DMS79 (cell line): ENCODE data around the gene LRRTM1.

Source experiments
- DNase-seq: peaks from one replicate; lab custom pipeline; 2025; lab: John Stamatoyannopoulos, UW

The LRRTM1 gene

DNA sequence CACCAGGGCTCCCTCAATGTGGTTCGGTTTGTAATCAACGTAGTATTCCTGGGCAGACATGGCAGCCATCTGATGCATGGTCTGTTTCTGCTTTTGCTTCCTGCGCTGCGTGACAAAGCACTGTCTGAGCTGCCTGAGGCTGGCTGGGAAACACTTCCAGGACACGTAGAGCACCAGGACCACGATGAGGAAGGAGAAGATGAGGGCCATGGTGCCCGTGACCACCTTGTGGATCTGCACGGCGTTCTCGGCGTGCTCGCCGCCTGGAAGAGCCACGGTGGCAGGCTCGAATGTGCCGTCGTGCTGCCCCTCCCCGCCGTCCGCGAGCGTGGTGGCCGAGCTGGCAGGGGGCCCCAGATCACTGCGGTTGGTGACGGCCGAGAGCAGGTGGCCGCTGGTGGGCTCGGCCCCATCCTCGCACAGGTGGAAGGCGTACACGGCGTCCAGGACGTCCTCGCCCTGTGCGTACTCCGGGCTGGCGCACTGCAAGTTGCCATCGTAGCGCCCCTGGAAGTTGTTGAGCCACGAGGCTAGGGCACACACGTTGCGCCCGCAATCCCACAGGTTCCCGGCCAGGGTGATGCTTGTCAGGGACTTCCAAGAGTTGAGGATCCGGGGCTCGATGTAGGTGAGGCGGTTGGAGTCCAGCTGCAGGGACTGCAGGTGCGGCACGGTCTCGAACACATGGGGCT is 2.1 kb downstream of the LRRTM1 start:
- no peak for DNase-seq

DNA sequence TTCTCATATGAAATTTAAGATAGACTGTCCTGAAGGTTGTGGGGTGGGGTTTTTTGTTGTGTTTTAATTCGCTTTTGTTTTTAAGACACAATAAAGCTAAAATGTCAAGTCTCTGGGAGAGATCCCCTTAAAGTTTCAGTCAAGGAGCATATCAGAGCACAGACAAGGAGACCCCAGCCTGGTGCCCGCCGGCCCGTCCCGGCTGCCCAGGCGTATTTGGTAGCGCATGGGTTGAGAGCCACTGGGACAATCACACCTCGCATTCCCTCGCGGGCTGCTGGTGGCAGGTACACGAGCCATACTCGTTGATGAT is 2.6 kb downstream of the LRRTM1 start:
- no peak for DNase-seq

GRCh38 chr2:80300954-80301353 is 3.6 kb downstream of the LRRTM1 start:
- no peak for DNase-seq

- no peak for DNase-seq
These were observed 4.2 kb downstream of the LRRTM1 start for GRCh38 chr2:80300346-80300745.

GRCh38 chr2:80299661-80300060 is 4.9 kb downstream of the LRRTM1 start:
- DNase-seq = no peak

DNA sequence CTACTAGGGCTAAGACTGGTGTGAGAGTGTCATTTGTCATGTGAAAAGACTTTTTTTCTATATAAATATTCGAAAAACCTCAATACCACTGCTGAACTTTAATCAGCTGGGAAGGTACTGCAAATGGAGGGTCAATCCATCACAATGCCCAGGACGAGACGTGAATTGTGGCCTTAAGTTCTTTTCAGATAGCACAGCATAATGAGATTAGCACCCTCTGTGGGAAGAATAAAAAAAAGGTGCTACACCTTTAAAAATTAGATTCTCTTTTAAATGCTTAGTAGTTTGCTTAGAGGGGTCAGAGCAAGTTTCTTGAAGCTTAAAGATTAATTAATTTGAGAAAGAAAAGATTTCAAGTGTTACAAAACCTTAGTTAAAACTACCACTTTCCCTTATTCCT is 5.6 kb downstream of the LRRTM1 start:
- no peak for DNase-seq

GRCh38 chr2:80293039-80293438 is 11.5 kb downstream of the LRRTM1 start:
- no peak for DNase-seq

DNA sequence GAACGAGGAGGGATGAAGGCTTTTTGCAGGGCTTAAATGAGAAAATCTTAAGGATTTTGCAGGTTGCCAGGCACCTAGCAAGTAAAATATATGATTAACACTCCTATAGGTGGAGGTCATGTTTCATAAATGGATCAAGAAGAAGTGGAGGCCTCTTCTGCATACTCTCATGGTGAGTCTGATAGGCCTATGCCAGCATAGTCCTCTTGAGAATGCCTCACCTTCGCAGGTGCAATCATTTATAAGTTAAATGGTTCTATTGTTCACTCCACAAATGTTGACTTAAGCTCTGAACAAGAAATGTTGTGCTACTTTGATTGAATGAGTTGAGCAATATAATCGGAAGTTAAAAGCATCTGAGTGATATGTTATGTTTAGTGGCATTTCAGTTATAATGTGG is 12.1 kb downstream of the LRRTM1 start:
- DNase-seq = peak; percentile 25

DNA sequence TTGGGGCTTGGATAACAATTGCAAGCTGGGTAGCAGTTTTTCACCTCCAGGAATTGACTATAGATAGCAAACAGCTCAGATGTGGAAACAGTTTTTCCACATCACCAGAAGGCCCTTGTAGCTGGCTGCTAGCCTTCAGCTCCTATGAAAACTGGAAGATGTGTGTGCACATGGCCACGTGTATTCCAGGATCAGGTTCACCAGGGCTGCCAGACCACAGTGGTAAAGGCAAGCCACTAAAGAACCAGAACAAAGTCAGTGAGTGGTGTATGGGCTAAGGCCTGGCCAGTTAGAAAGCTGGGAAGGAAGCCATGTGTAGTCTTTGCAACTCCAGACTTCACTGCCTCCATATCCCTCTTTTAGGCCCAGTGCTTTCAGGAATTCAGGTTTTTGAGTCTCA is 12.9 kb downstream of the LRRTM1 start:
- no peak for DNase-seq

DNA sequence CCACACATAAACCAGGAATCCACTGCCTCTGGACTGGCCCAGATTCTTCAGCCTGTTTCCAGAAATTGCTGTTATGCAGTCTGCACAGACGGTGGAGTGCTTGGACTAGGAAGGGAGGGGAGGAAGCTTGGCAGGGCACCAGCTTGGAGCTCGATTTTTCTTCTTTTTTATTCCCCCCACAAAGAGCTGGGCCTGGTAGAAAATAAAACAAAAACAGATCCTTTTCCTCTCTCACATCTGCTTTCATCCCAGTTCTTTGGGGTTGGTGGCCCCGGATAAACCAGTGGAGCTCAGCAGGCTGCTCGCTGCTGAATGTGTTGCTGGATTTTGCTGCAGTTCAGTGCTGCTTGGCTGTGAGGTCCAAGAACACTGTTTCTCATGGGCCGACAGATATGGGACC is 16.0 kb downstream of the LRRTM1 start:
- DNase-seq = no peak

DNA sequence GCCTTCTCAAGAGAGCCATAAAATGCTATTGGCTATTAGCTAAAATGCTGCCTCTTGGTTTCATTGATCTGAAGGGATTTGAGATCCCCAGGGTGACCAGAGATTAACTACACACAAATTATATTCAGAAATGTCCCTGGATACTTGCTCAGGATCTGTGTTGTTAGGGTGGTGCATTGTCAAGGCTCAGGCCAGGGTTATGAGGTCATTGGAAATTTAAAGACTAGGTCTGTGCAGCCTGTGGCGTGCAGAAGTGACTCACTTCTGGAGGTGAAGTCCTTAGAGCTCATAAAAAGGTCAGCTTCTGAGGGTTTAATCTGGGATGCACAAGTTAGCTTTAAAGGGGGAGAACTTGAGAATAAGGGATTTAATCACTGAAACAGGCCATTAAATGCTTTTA is 23.5 kb downstream of the LRRTM1 start:
- peak; percentile 25 for DNase-seq

DNA sequence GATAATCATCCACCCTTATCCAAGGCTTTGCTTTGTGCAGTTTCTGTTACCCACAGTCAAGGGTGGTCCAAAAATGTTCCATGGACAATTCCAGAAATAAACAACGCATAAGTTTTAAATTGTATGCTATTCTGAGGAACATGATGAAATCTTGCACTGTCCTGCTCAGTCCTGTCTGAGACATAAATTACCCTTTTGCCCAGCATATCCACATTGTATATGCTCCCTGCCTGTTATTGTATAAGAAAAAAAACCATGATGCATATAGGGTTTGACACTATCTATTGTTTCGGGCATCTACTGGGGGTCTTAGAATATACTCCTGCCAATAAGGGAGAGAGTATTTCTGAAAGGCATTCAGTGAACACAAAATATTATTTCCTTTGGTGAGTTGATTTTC is 24.0 kb downstream of the LRRTM1 start:
- no peak for DNase-seq

GRCh38 chr2:80269806-80270205 is 34.7 kb downstream of the LRRTM1 start:
- no peak for DNase-seq

DNA sequence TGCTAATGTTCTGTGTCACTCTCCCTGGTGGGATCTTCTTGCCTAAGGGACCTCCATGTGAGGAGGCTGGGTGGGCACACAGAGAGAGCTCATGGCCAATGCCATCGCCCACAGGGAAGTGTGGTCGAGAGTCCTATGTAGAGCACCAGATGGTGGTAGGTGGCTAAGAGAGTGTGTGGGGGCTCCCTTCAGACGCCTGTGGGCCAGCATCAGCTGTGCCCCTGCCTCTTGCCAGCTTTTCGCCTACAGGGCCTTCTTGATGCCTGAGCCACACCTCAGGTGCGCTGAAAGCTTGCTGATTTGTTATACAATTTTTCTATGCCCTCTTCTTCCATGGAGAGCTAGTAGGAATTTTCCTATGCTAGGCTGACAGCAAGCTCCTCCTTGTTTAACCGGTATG is 38.3 kb downstream of the LRRTM1 start:
- no peak for DNase-seq

DNA sequence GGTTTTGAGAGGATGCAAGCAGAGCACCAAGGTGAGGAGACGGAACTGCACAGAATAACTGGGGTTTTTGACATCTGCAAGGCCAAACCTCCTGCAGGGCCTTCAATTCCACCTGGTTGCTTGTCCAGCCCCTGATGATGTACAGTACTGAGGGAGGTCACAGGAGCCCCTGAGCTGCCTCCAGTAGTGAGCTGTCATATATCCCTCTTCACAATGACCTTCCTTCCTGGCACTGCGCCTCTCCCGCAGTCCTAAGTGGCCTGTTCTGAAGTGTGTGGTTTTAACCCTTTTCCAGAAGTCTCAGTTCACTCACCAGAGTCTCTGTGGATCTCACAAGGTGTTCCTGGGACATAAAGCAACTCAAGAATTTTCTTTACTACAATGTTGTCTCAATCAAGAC is 45.3 kb downstream of the LRRTM1 start:
- DNase-seq = no peak

DNA sequence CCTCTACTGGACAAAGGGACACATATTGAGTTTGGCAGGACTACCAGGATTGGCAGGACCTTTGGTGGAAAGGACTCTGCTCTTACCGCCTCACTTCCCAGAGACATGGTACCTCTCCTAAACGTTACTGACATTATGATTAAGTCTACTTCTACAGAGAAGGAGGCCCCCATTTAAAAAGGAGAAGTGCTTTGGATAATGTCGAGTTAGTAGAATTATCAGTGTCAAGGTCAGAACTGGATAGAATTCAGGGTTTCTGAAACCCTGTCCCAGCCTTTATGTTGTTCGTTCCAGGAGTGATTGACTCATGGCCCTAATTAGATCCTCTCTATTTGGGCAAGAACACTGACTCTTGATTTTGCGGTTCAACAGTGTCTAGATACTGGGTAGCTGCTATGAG is 45.8 kb downstream of the LRRTM1 start:
- no peak for DNase-seq

DNA sequence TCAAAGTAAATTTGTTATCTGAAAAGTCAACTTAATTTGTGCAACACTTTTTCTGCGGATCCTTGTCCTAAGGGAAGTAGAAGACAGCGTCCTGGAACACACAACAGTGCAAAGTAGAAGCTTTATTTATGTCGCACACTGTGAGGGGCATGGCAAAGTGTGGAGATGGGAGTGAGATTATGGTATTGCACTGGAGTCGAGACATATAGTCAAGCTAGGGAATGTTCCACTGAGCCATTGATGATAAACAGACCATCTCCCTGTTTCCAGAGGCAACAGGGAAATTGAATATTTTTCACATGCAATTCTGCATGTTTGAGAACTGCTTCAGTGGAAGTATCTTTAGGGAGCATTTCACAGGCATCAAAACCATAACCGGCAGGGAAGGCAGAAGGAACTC is 46.2 kb downstream of the LRRTM1 start:
- DNase-seq = no peak

GRCh38 chr2:80257450-80257849 is 47.1 kb downstream of the LRRTM1 start:
- DNase-seq = no peak

- DNase-seq = no peak
These were observed 47.8 kb downstream of the LRRTM1 start for GRCh38 chr2:80256782-80257167.

- no peak for DNase-seq
These were observed 48.4 kb downstream of the LRRTM1 start for GRCh38 chr2:80255918-80256781.

- no peak for DNase-seq
These were observed 52.1 kb downstream of the LRRTM1 start for GRCh38 chr2:80252294-80252986.
